ENCODE results near the gene PPFIA1. TPM values are rescaled to one million over a fixed set of nuclear protein-coding genes. Genes with fewer than 3 reads are reported as not detected.

Gene PPFIA1
- total and polyA plus RNA-seq, 2 of the 13 experiments (the other 11 are each of a cell fraction or from before 2014, with no cell fraction given) = 29.9 to 45.2 TPM

- no peaks in the 10 kb centered on the region for H3K27me3 ChIP-seq (ENCODE audit: control insufficient read depth in 1 of 2, insufficient read depth in 2 of 2, low read length in 2 of 2)
- no peak overlapping the region for H3K4me3 ChIP-seq (replicated peaks in 1 of 3; ENCODE audit: insufficient read depth in 1 of 3, low read depth in 2 of 3, low read length in 3 of 3)
- H3K4me2 ChIP-seq (ENCODE audit: low read depth, low read length) = no peak overlapping the region
- peaks cover 3% of the 10 kb centered on the region; the same call in 1 of the 2 replicates for H4K20me1 ChIP-seq (ENCODE audit: insufficient read depth, low read length)
- no peaks in the 10 kb centered on the region for H3K4me1 ChIP-seq (ENCODE audit: insufficient read depth, low read length)
- H3K9me3 ChIP-seq (ENCODE audit: low read length) = no peaks in the 10 kb centered on the region
- ChIA-PET CTCF (ENCODE audit: low intra/inter-chr PET ratio, low total read pairs) (no interaction called here), POLR2A (no interaction called here)
- TF ChIP-seq SOX6 (IDR thresholded peaks at IDR 0.05) (no peak), SOX6 (CRISPR knock-in tag; IDR thresholded peaks at IDR 0.05) (no peak), SSRP1 (CRISPR knock-in tag; IDR thresholded peaks at IDR 0.05) (no peak), HOXA9 (CRISPR knock-in tag; IDR thresholded peaks at IDR 0.05; ENCODE audit: borderline replicate concordance) (no peak), SP1 (IDR thresholded peaks at IDR 0.05) (no peak), SP1 (CRISPR knock-in tag; IDR thresholded peaks at IDR 0.05) (no peak), TGIF2 (CRISPR knock-in tag; IDR thresholded peaks at IDR 0.05) (no peak), TRIM22 (IDR thresholded peaks at IDR 0.05) (no peak), TAF15 (IDR thresholded peaks at IDR 0.05; ENCODE audit: low read depth, low read length, poor library complexity, severe bottlenecking) (no peak), NFE2L2 (IDR thresholded peaks at IDR 0.05; ENCODE audit: low read length) (peak; percentile 54; the same call in 1 of the 2 replicates), ZFY (CRISPR knock-in tag; IDR thresholded peaks at IDR 0.05) (no peak), BRCA1 (CRISPR knock-in tag; IDR thresholded peaks at IDR 0.05) (no peak), ZNF891 (CRISPR knock-in tag; IDR thresholded peaks at IDR 0.05) (no peak), ZNF292 (CRISPR knock-in tag; IDR thresholded peaks at IDR 0.05; ENCODE audit: borderline replicate concordance, low read depth) (no peak), MAFF (IDR thresholded peaks at IDR 0.05; ENCODE audit: low read depth, low read length) (peak; percentile 80), MAFK (conservative IDR thresholded peaks at IDR 0.05 in 1 of 2, IDR thresholded peaks at IDR 0.05 in 1 of 2; ENCODE audit: low read length in 2 of 2) (peak; percentile 78 to 90; a peak in 3 of 4 replicates)
- ATAC-seq (peak; percentile 69), FAIRE-seq (no peak), DNase-seq (ENCODE audit: low spot score) (no peak)
- WGBS (ENCODE audit: low lambda C conversion rate) = 94% methylated on average over 12 of the region's 15 CpGs
- intact Hi-C loops (cut with micrococcal nuclease; ENCODE audit: unreplicated experiment) (no loop called here), in situ Hi-C loops (cut with HindIII; ENCODE audit: extremely low pct_ligation_motif_present, low pct_unique_long_range_greater_than_20kb) (no loop called here)
- no peak overlapping the region for H3K9ac ChIP-seq (ENCODE audit: insufficient read depth, low read depth, low read length)
- no peaks in the 10 kb centered on the region for H3K79me2 ChIP-seq (ENCODE audit: insufficient read depth, low read length)
- H3K27ac ChIP-seq (ENCODE audit: extremely low read length, insufficient read depth, low read length) = no peak overlapping the region
- H2AFZ ChIP-seq (ENCODE audit: low read length) = no peak overlapping the region
- BruUV-seq (replicated peaks) = no TSS peak
- peaks cover 16 to 61% of the 10 kb centered on the region in 2 experiments for H3K36me3 ChIP-seq (replicated peaks in 1 of 2; ENCODE audit: control insufficient read depth in 1 of 2, insufficient read depth in 2 of 2, low read length in 2 of 2)
These were observed 111.7 kb downstream of the PPFIA1 start for GRCh38 chr11:70381872-70382861.

All from HepG2 (cell line).